Activated T-cell treated with anti-CD3 and anti-CD28 coated beads, Interleukin-2, amount 50 U/mL, for 24 hours (primary cell): ENCODE measurements around the gene RBM19.

ENCODE experiments used
- DNase-seq: peaks from one replicate; pipeline ENCODE4 v3.0.0-alpha.2; 2020
- H3K27ac Mint-ChIP-seq: 2 replicates; pipeline ENCODE4 v1.8.0; 2020; ENCODE audit warnings: mild to moderate bottlenecking, mixed read lengths
- H3K27me3 Mint-ChIP-seq: 2 replicates; pipeline ENCODE4 v1.8.0; 2020; ENCODE audit warnings: mixed read lengths
- H3K36me3 Mint-ChIP-seq: 2 replicates; pipeline ENCODE4 v1.8.0; 2020; ENCODE audit warnings: low read depth, mixed read lengths
- H3K4me1 Mint-ChIP-seq: 2 replicates; pipeline ENCODE4 v1.8.0; 2020; ENCODE audit warnings: low read depth, mixed read lengths
- H3K4me3 Mint-ChIP-seq: 2 replicates; pipeline ENCODE4 v1.8.0; 2020; ENCODE audit warnings: mild to moderate bottlenecking, moderate library complexity, mixed read lengths
- H3K9me3 Mint-ChIP-seq: 2 replicates; pipeline ENCODE4 v1.8.0; 2020; ENCODE audit warnings: mixed read lengths

Gene RBM19

DNA sequence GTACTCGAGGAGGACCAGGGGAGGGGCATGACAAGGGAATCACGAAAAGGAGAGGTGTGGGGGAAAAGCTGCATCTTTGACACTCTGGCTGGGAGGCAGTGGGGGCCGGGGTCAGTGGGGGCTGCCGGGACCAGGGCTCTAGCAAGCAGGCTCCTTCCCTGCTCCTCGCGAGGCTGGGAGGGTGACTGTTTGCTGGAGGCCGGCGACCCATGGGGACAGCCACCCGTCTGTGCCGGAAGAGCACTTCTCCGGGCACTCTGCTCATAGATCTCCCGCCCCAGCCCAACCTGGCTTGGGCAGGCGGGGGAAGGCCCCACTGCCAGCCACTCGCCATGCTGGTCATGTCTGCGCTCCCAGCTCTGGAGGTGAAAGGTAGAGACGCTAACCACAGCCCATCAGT is 130.7 kb downstream of the RBM19 start:
- Mint-ChIP-seq H3K36me3 (peaks cover 85% of the 10 kb centered on the region), H3K27ac (no peak overlapping the region), H3K4me1 (peaks cover 1% of the 10 kb centered on the region), H3K9me3 (no peaks in the 10 kb centered on the region), H3K4me3 (no peak overlapping the region), H3K27me3 (no peaks in the 10 kb centered on the region)
- DNase-seq: no peak

DNA sequence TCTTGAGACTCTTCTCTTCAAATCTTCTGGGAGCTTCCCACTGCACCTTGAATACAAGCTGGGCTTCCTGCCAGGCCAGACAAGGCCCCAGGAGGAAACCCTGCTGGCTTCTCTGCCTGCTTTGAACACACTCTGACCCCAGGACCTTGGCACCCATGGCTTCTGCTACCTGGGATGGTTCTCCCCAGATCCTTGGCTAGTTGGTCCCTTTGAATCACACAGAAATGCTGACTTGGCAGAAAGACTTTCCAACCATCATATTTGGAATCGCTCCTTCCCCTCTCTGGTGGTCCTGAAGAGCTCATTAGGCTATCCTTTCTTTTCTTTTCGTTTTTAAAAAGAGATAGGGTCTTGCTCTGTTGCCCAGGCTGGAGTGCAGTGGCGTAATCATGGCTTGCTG is 132.7 kb downstream of the RBM19 start:
- H3K27ac Mint-ChIP-seq: peak overlapping the region; percentile 10
- no peak overlapping the region for H3K4me3 Mint-ChIP-seq
- H3K36me3 Mint-ChIP-seq: peaks cover 76% of the 10 kb centered on the region
- H3K27me3 Mint-ChIP-seq: no peaks in the 10 kb centered on the region
- DNase-seq: no peak
- H3K9me3 Mint-ChIP-seq: no peaks in the 10 kb centered on the region
- H3K4me1 Mint-ChIP-seq: no peaks in the 10 kb centered on the region

DNA sequence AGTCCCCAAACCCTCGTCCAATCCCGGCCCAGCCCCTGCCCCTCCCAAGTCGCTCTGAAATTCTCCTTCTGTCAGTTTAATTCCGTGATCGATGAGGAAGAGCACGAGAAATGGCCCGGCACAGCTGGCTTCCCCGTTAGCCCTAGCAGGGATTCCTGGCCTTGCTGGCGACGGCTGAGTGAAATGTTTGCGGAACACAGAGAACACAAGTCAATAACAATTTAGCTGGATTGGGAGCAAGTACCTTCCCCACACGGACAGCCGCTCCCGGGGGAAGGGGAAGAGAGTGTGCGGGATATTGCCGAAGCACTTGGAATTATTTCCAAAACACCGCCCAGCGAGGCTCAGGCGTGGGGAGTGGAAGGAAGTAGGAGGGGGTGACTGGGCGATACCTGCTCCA is 134.6 kb downstream of the RBM19 start:
- Mint-ChIP-seq H3K4me1 (no peaks in the 10 kb centered on the region), H3K36me3 (peaks cover 74% of the 10 kb centered on the region), H3K27me3 (no peaks in the 10 kb centered on the region), H3K4me3 (no peak overlapping the region), H3K9me3 (no peaks in the 10 kb centered on the region), H3K27ac (no peak overlapping the region)
- no peak for DNase-seq

DNA sequence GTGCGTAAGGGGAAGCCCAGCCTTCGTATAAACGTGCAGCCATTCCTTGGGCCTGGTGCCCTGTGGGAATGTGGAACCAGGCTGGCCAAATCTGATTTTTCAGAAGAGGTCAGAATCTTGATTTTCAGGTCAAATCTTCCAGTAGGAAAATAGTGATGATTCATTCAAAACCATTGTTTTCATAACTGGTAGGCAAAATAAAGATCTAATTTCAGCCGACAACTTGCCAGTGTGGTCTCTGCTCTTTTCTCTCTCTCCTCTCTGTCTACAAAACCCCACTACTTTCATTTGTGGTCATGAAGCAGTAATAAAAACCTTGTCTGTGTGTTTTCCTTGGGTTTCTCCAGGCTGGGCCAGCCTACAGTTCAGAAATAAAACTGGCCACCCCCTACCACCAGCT is 135.1 kb downstream of the RBM19 start:
- H3K36me3 Mint-ChIP-seq: peaks cover 74% of the 10 kb centered on the region
- no peaks in the 10 kb centered on the region for H3K9me3 Mint-ChIP-seq
- H3K27ac Mint-ChIP-seq: peak overlapping the region; percentile 37
- no peaks in the 10 kb centered on the region for H3K27me3 Mint-ChIP-seq
- no peak overlapping the region for H3K4me3 Mint-ChIP-seq
- H3K4me1 Mint-ChIP-seq: no peaks in the 10 kb centered on the region
- no peak for DNase-seq

DNA sequence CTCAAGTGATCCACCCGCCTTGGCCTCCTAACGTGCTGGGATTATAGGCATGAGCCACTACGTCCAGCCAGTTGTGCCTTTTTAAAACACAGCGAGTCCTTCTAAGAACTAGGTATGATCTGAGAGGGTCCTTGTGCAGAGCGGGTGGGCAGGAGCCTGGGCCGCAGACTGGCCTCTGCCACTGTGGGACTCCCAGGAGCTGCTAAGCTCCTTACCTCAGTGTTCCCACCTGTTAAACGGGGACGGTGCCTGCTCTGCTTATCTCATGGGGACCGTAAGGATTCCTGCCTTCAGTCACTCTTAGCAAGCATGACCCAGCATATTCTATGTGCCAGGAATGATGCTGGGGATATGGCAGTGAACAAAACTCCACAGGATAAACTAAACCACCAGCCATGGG is 136.9 kb downstream of the RBM19 start:
- Mint-ChIP-seq H3K27me3 (no peaks in the 10 kb centered on the region), H3K4me1 (no peaks in the 10 kb centered on the region), H3K27ac (no peak overlapping the region), H3K36me3 (peaks cover 70% of the 10 kb centered on the region), H3K9me3 (no peaks in the 10 kb centered on the region), H3K4me3 (no peak overlapping the region)
- DNase-seq: no peak

DNA sequence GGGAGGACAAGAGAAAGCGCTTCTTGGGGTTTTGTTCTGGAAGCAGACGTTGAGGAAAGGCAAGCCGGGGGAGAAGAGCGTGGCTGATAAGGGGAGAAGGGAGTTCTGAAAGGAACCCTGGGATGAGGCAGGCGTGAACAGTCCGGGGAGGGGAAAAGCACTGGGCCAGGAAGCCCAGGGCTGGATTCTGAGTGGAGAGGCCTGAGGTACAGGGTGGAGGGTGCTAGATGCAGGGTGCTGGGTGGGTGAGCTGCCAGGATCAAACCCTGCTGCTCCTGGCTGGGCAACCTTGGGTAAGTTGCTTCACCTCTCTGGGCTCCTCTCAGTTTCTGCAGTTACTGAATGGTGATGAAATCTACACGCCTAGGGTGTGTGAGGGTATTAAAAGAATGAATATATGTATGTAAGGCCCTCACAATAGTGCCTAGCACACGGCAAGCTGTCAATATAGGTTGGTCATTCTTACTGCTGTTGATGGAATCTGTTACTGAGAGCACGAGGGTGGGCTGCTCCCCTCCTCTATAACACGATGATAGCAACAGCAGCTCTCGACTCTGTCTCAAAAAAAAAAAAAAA is 138.5 kb downstream of the RBM19 start:
- Mint-ChIP-seq H3K9me3 (no peaks in the 10 kb centered on the region), H3K27ac (no peak overlapping the region), H3K36me3 (peaks cover 67% of the 10 kb centered on the region), H3K4me3 (no peak overlapping the region), H3K27me3 (no peaks in the 10 kb centered on the region), H3K4me1 (no peaks in the 10 kb centered on the region)
- DNase-seq: no peak

DNA sequence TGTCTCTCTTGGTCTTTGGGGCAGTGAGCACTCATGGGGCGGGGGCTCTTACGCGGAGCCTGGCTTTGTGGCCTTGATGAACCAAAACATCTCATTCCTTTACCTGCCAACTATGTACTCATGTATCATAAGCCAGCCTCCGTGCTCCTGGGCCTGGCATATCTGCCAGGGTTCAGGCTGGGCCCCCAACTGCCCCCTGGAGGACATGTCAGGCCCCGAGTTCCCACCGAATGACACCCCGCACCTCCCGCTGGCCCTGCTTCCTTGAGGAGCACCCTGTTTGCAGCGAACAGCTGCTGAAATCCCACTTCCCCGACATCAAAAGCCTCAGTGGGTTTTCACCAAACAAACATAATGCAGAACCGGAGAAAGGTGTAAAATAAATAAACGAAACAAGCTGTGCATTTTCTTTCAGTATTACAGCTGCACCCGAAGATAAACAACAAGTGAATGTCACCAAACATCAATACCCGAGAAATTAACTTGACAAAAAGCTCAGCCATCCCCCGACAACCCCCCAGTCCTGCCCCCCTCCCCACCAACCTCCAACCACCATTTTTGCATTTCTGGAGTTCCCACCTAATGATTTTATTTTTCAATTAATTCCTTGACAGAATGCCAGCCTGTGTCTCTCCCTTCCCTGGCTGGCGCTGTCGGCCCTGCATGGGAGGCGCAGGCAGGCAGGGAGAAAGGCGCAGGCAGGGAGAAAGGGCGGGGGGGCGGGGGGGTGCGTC is 139.2 kb downstream of the RBM19 start:
- Mint-ChIP-seq H3K4me1 (no peaks in the 10 kb centered on the region), H3K27ac (no peak overlapping the region), H3K36me3 (peaks cover 70% of the 10 kb centered on the region), H3K27me3 (no peaks in the 10 kb centered on the region), H3K4me3 (no peak overlapping the region), H3K9me3 (no peaks in the 10 kb centered on the region)
- DNase-seq: no peak

DNA sequence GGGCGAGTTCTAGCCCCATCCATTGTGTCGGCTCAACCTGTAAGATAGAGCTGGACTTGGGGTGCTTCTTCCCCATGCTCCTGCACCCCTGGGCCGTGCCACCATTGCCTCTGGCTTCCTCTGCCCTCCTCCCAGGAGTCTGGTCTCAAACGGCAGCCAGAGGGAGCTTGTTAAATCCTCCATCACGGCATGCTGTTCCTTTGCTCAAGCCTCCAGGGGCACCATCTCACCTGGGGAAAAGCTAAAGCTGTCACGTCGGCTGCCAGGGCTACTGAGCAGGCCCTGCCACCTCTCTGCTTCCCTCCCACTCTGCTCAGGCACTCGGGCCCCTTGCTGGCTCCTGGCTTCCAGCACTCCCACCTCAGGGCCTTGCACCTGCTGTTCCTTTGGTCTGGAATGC is 140.4 kb downstream of the RBM19 start:
- H3K36me3 Mint-ChIP-seq: peaks cover 73% of the 10 kb centered on the region
- no peaks in the 10 kb centered on the region for H3K4me1 Mint-ChIP-seq
- H3K9me3 Mint-ChIP-seq: no peaks in the 10 kb centered on the region
- no peaks in the 10 kb centered on the region for H3K27me3 Mint-ChIP-seq
- H3K27ac Mint-ChIP-seq: no peak overlapping the region
- H3K4me3 Mint-ChIP-seq: no peak overlapping the region
- DNase-seq: no peak

DNA sequence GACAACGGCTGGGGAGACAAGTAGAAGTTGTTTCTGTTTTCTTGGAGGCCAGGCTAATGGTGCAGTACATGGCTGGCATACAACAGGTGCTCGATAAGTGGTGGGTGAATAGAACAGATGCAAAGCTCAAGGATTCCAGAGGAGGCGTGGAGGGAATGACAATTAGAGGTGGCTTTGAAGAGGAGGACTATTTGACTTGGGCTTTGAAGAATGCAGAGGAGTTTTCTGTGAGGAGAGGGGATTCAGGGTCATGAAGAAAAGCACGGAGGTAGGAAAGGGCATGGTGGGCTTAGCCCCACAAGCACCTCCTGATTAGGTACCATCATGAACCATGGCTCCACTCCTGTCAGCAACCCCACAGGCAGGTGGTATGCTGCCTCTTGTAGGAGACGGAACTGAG is 142.3 kb downstream of the RBM19 start:
- DNase-seq: no peak
- no peaks in the 10 kb centered on the region for H3K4me1 Mint-ChIP-seq
- no peaks in the 10 kb centered on the region for H3K9me3 Mint-ChIP-seq
- peaks cover 81% of the 10 kb centered on the region for H3K36me3 Mint-ChIP-seq
- no peak overlapping the region for H3K27ac Mint-ChIP-seq
- H3K27me3 Mint-ChIP-seq: no peaks in the 10 kb centered on the region
- H3K4me3 Mint-ChIP-seq: no peak overlapping the region

DNA sequence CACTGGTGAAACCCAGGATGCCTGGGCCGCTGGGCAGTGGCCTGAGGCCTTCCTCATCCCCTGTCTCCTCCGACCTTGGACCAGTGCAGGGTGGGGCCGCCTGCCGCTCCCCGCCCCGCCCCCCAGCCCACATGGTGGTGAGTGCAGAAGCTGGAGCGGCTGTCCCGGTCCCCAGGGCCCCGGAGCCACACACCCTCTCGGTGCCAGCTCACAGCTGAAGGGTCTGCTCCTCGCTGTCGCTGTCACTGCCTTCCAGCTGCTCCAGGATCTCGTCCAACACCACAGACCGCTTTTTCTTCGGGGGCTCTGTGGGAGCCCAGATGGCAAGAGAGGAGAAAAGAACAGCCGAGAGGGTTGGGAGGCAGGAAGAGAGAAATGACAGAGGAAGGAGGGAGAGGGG is 143.1 kb downstream of the RBM19 start:
- H3K4me3 Mint-ChIP-seq: no peak overlapping the region
- no peak for DNase-seq
- H3K36me3 Mint-ChIP-seq: peaks cover 86% of the 10 kb centered on the region
- no peaks in the 10 kb centered on the region for H3K9me3 Mint-ChIP-seq
- H3K4me1 Mint-ChIP-seq: no peaks in the 10 kb centered on the region
- no peaks in the 10 kb centered on the region for H3K27me3 Mint-ChIP-seq
- H3K27ac Mint-ChIP-seq: no peak overlapping the region

DNA sequence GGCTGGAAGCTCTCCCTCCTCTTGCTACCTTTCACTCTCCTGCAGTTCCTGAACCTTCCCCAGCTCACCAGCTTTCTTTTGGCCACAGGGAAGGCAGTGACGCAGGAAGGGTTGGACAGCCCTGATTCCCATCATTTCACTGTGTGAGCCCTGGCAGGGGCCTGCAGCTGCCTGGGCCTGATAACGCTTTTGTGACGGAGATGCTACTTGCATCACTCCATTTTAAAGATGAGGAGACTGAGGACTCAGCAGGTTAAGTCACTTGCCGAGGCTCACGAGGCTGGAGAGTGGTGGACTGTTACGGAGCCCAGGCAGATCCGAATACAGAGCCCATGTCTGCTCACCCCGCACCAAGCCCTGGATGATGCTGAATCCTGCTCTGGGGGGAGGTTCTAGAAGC is 145.3 kb downstream of the RBM19 start:
- no peak overlapping the region for H3K4me3 Mint-ChIP-seq
- H3K4me1 Mint-ChIP-seq: no peaks in the 10 kb centered on the region
- no peak overlapping the region for H3K27ac Mint-ChIP-seq

DNA sequence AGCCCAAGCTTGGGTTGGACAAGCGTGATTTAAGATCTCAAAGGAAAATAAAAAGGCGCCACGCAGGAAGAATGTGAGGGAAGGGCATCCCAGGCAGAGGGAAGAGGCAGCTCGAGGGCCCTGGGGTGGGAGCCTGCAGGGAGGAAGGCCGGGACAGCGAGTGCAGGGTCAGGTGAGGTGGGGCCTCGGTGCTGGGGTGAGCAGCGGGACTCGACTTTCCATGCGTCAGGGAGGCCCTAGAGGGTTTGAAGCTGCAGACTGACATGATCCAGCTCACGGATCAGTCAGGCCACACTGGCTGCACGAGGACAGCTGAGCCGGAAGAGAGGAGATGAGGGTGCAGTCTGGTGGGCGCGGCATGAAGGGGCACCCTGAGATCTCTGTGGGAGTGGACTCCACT is 145.8 kb downstream of the RBM19 start:
- DNase-seq: no peak
- no peak overlapping the region for H3K27ac Mint-ChIP-seq
- no peaks in the 10 kb centered on the region for H3K4me1 Mint-ChIP-seq
- H3K9me3 Mint-ChIP-seq: no peaks in the 10 kb centered on the region
- H3K36me3 Mint-ChIP-seq: peaks cover 86% of the 10 kb centered on the region
- no peaks in the 10 kb centered on the region for H3K27me3 Mint-ChIP-seq
- no peak overlapping the region for H3K4me3 Mint-ChIP-seq

More for the DNA sequence above, 145.3 kb downstream of the RBM19 start:
- Mint-ChIP-seq H3K9me3 (no peaks in the 10 kb centered on the region), H3K27me3 (no peaks in the 10 kb centered on the region), H3K36me3 (peaks cover 86% of the 10 kb centered on the region)
- DNase-seq: no peak

DNA sequence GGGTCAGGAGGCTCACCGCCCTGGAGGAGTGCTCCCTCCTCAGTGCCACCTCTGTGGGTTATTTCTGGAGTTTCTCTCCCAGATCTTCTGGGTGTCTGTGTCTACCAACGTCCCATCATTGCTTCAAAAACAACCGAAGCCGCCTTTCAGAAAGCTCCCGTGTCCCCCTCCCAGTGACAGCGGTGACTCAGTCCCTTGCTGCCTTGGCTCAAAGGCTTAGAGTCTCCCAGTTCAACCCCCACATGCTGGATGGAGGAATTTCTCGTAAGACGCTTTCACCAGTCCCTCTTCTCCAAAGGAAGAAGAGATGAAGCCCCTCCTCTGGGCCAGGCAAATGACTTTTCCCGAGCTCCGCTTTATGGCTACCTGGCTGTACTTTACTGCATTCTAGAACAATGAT is 146.6 kb downstream of the RBM19 start:
- no peaks in the 10 kb centered on the region for H3K9me3 Mint-ChIP-seq
- no peak overlapping the region for H3K27ac Mint-ChIP-seq
- peaks cover 89% of the 10 kb centered on the region for H3K36me3 Mint-ChIP-seq
- H3K4me1 Mint-ChIP-seq: no peaks in the 10 kb centered on the region
- H3K27me3 Mint-ChIP-seq: no peaks in the 10 kb centered on the region
- H3K4me3 Mint-ChIP-seq: no peak overlapping the region
- no peak for DNase-seq

DNA sequence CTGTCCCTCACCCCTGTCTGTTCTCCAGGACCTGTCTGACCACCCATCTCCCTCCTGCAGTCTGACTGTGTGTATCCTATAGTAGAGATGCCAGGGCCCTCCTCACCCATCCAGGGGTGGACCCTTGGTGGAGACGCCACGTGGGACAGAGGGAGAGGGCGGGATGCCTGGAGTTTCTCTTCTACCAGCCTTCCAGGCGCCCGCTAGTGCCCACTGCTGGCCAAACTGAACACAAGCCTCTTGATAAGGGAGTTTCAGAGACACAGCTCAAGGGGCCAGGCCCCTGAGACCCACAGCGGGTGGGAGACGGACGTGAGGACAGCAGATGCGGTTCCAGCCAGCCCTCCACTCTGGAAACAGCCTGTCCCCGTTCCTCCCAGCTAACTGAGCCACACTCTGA is 147.3 kb downstream of the RBM19 start:
- Mint-ChIP-seq H3K9me3 (no peaks in the 10 kb centered on the region), H3K4me3 (no peak overlapping the region), H3K4me1 (no peaks in the 10 kb centered on the region), H3K27me3 (no peaks in the 10 kb centered on the region), H3K36me3 (peaks cover 89% of the 10 kb centered on the region), H3K27ac (no peak overlapping the region)
- DNase-seq: no peak

DNA sequence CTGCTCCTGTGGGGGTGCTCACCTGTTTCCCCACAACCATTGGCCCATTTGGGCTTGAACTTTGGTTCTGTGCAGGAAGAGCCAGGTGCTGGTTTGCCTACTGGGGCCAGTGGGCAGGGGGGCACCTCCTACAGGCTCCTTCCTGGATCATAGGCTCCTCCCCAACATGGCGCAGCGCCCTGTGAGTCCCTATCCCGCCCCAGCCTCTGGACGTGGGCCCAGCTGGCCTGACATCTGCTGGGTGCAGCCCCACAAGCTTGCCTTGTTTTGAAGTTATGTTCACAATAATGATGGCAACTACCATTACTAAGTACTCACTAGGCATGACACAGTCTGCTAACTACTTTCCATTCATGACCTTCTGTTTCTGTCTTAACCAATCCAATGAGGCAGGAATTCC is 147.8 kb downstream of the RBM19 start:
- peaks cover 88% of the 10 kb centered on the region for H3K36me3 Mint-ChIP-seq

DNA sequence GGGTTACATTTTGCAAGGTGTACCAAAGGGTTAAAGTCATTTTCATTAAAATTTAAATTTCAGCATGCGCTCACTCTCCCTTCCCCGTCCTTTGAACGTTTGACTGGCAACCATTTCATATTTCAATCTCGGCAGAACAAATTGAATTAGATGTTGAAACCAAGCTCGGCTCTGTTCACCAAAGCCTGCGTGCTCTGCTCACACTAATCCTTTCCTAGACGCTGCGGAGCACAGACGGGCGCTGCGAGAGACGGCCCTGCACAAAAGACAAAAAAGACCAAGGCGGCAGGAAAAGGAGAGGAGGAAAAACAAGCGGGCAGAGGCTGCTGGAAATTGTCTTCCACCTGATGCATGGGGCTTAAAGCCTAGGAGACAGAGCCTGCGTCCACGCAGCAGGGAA is 149.3 kb downstream of the RBM19 start:
- Mint-ChIP-seq H3K4me3 (no peak overlapping the region), H3K36me3 (peaks cover 90% of the 10 kb centered on the region), H3K4me1 (no peaks in the 10 kb centered on the region), H3K27me3 (no peaks in the 10 kb centered on the region), H3K9me3 (no peaks in the 10 kb centered on the region), H3K27ac (no peak overlapping the region)
- no peak for DNase-seq

More for the DNA sequence above, 147.8 kb downstream of the RBM19 start:
- no peak overlapping the region for H3K27ac Mint-ChIP-seq
- H3K27me3 Mint-ChIP-seq: no peaks in the 10 kb centered on the region
- no peaks in the 10 kb centered on the region for H3K4me1 Mint-ChIP-seq
- DNase-seq: no peak
- H3K9me3 Mint-ChIP-seq: no peaks in the 10 kb centered on the region
- H3K4me3 Mint-ChIP-seq: no peak overlapping the region
